DMS153 (cell line): ENCODE measurements around the gene DLG4.
"Not testable (repeated sequence)": the region's sequence is repeated elsewhere in the genome, so short reads cannot be mapped to it uniquely, and the experiment has no call there.

Experiments used
- DNase-seq: peaks from one replicate; lab custom pipeline; 2025; lab: John Stamatoyannopoulos, UW

Gene DLG4

GRCh38 chr17:7184091-7184488 is 35.5 kb downstream of the DLG4 start:
- peak; percentile 42 for DNase-seq

GRCh38 chr17:7183433-7184090 is 36.1 kb downstream of the DLG4 start:
- DNase-seq: no peak

- DNase-seq: not testable (repeated sequence)
Observed at GRCh38 chr17:7182101-7182500, 37.5 kb downstream of the DLG4 start.

GRCh38 chr17:7179317-7180254 is 40.0 kb downstream of the DLG4 start, which contains the start of gene ASGR1:
TSS of gene ASGR1 (minus strand) at chr17:7179370. CDS start at chr17:7178563, 807 bp downstream.
- DNase-seq: no peak

- DNase-seq: no peak
Observed at GRCh38 chr17:7178973-7179316, 40.7 kb downstream of the DLG4 start.

- DNase-seq: peak; percentile 20
Observed at GRCh38 chr17:7177954-7178477, 41.6 kb downstream of the DLG4 start.

GRCh38 chr17:7177191-7177953 is 42.3 kb downstream of the DLG4 start:
- peak; percentile 13 for DNase-seq

- DNase-seq: no peak
Observed at GRCh38 chr17:7176841-7177190, 42.8 kb downstream of the DLG4 start.

- DNase-seq: no peak
Observed at GRCh38 chr17:7176107-7176840, 43.4 kb downstream of the DLG4 start.

GRCh38 chr17:7175330-7175733 is 44.3 kb downstream of the DLG4 start:
- no peak for DNase-seq

- DNase-seq: no peak
Observed at GRCh38 chr17:7174603-7175326, 44.9 kb downstream of the DLG4 start.

GRCh38 chr17:7173687-7174602 is 45.7 kb downstream of the DLG4 start:
- peak; percentile 12 for DNase-seq

GRCh38 chr17:7172522-7173191 is 47.0 kb downstream of the DLG4 start:
- DNase-seq: not testable (repeated sequence)

GRCh38 chr17:7169565-7169908 is 50.1 kb downstream of the DLG4 start:
- not testable (repeated sequence) for DNase-seq

GRCh38 chr17:7168841-7169564 is 50.6 kb downstream of the DLG4 start:
- not testable (repeated sequence) for DNase-seq

- no peak for DNase-seq
Observed at GRCh38 chr17:7167832-7168231, 51.8 kb downstream of the DLG4 start.

- DNase-seq: no peak
Observed at GRCh38 chr17:7166873-7167272, 52.8 kb downstream of the DLG4 start.

GRCh38 chr17:7159571-7159970 is 60.1 kb downstream of the DLG4 start:
- not testable (repeated sequence) for DNase-seq

GRCh38 chr17:7158424-7158823 is 61.2 kb downstream of the DLG4 start:
- DNase-seq: not testable (repeated sequence)
